Upper lobe of right lung (tissue), 1 donor: ENCODE results near the gene MBL2. TPM values are rescaled to one million over a fixed set of nuclear protein-coding genes. Genes with fewer than 3 reads are reported as not detected.

Experiments
- ATAC-seq: fragments of 200-7000 bp; cut with Tn5 transposase; one replicate; pipeline ENCODE4 v1.9.1; 2020; ENCODE audit warnings: mild to moderate bottlenecking, moderate library complexity
- DNase-seq: peaks from one replicate; pipeline ENCODE4 v3.0.0-alpha.2; 2020
- H3K27ac ChIP-seq: fragments of 200-600 bp; one replicate; pipeline ENCODE4 v1.8.0; 2022
- H3K27me3 ChIP-seq: fragments of 200-600 bp; one replicate; pipeline ENCODE4 v1.8.0; 2022; ENCODE audit warnings: mild to moderate bottlenecking
- H3K36me3 ChIP-seq: fragments of 200-600 bp; one replicate; pipeline ENCODE4 v1.8.0; 2022
- H3K4me1 ChIP-seq: fragments of 200-600 bp; one replicate; pipeline ENCODE4 v1.8.0; 2022
- H3K4me3 ChIP-seq: fragments of 200-600 bp; one replicate; pipeline ENCODE4 v1.8.0; 2022; ENCODE audit warnings: mild to moderate bottlenecking
- H3K9me3 ChIP-seq: fragments of 200-600 bp; one replicate; pipeline ENCODE4 v1.8.0; 2022
- CTCF ChIP-seq: fragments of 200-600 bp; IDR thresholded peaks from one replicate; pipeline ENCODE4 v1.8.0; 2022; ENCODE audit warnings: antibody characterized with exemption
- intact Hi-C: fragments of 100-400 bp; cut with DNase I; formaldehyde crosslinking; loops from one replicate; pipeline ENCODE4 v1.11.0; 2022
- total RNA-seq: library from RNA; stranded (reverse); fragmentation: NEBNext Ultra II Directional; extraction: Animal tissue kit (Norgen Biotek cat#: 25700); gene quantifications from one replicate; pipeline ENCODE4 v1.2.1, GENCODE V29; 2021
- donor health status: DM: no; HTN: yes; CAD: no; lungs with severe emphysema.

MBL2 gene
- total RNA-seq, 1 donor from 2014 or later, result not detected

GRCh38 chr10:52740913-52741675, 31.5 kb downstream of the MBL2 start:
- no peak for DNase-seq
- H3K36me3 ChIP-seq, result no peaks in the 10 kb centered on the region
- no peaks in the 10 kb centered on the region for H3K27me3 ChIP-seq
- H3K27ac ChIP-seq, result no peak overlapping the region
- no peaks in the 10 kb centered on the region for H3K4me1 ChIP-seq
- intact Hi-C loops, result loop anchor here (5.0 kb wide), 1 partner anchor 36 kb away; no protein-coding TSS in a partner anchor
- TF ChIP-seq CTCF, result peak; percentile 92
- H3K9me3 ChIP-seq, result no peaks in the 10 kb centered on the region
- no peak overlapping the region for H3K4me3 ChIP-seq
- ATAC-seq, result peak; percentile 76

- intact Hi-C loops, result loop anchor here (5.0 kb wide), 1 partner anchor 37 kb away; no protein-coding TSS in a partner anchor
- no peak for TF ChIP-seq CTCF
- H3K27ac ChIP-seq, result no peak overlapping the region
- no peak overlapping the region for H3K4me3 ChIP-seq
- no peaks in the 10 kb centered on the region for H3K36me3 ChIP-seq
- DNase-seq, result no peak
- no peaks in the 10 kb centered on the region for H3K27me3 ChIP-seq
- H3K4me1 ChIP-seq, result no peaks in the 10 kb centered on the region
- H3K9me3 ChIP-seq, result no peaks in the 10 kb centered on the region
- no peak for ATAC-seq
Measured at GRCh38 chr10:52740155-52740549, 32.4 kb downstream of the MBL2 start.

- DNase-seq (no peak), ATAC-seq (no peak)
- no peaks in the 10 kb centered on the region for H3K36me3 ChIP-seq
- H3K27ac ChIP-seq, result no peak overlapping the region
- H3K9me3 ChIP-seq, result no peaks in the 10 kb centered on the region
- H3K27me3 ChIP-seq, result no peaks in the 10 kb centered on the region
- intact Hi-C loops, result loop anchor here (5.0 kb wide), 1 partner anchor 38 kb away; no protein-coding TSS in a partner anchor
- TF ChIP-seq CTCF, result no peak
- H3K4me3 ChIP-seq, result no peak overlapping the region
- H3K4me1 ChIP-seq, result no peaks in the 10 kb centered on the region
Measured at GRCh38 chr10:52739380-52740154, 33.0 kb downstream of the MBL2 start.

GRCh38 chr10:52738951-52739350, 33.6 kb downstream of the MBL2 start:
- H3K9me3 ChIP-seq, result no peaks in the 10 kb centered on the region
- H3K27me3 ChIP-seq, result no peaks in the 10 kb centered on the region
- ATAC-seq (no peak), DNase-seq (no peak)
- no peak overlapping the region for H3K27ac ChIP-seq
- no peak overlapping the region for H3K4me3 ChIP-seq
- H3K36me3 ChIP-seq, result no peaks in the 10 kb centered on the region
- no peaks in the 10 kb centered on the region for H3K4me1 ChIP-seq
- intact Hi-C loops, result no loop called here
- TF ChIP-seq CTCF, result no peak

- DNase-seq, result no peak
- H3K4me1 ChIP-seq, result no peaks in the 10 kb centered on the region
- peak; percentile 49 for ATAC-seq
- intact Hi-C loops, result no loop called here
- no peak overlapping the region for H3K4me3 ChIP-seq
- H3K27ac ChIP-seq, result no peak overlapping the region
- no peaks in the 10 kb centered on the region for H3K36me3 ChIP-seq
- H3K9me3 ChIP-seq, result no peaks in the 10 kb centered on the region
- peak; percentile 58 for TF ChIP-seq CTCF
- no peaks in the 10 kb centered on the region for H3K27me3 ChIP-seq
Measured at GRCh38 chr10:52729271-52730104, 43.1 kb downstream of the MBL2 start.
